Measurements from ENCODE around the gene TRIM24.

Gene TRIM24

DNA sequence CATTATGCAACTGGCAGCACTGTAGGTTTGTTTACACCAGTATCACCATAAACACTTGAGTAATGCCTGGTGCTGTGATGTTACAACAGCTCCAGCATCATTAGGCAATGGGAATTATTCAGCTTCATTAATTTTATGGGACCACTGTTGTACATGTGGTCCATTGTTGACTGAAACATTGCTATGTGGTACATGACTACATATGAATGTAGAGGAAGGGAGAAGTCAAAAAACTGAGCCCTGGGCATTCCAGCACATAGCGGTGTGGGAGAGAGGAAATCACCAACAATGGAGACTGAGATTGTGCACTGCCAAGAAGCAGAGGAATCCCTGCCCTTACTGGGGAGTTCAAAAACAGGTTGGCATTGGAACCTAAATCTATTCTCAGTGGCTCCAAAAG is 89.0 kb downstream of the TRIM24 start:
- peaks cover 46% of the 10 kb centered on the region for H3K36me3 ChIP-seq (ENCODE audit: control insufficient read depth, insufficient read depth, low read length)
- no peaks in the 10 kb centered on the region for H3K4me1 ChIP-seq (ENCODE audit: control insufficient read depth, insufficient read depth, low read length)
- H3K27me3 ChIP-seq (ENCODE audit: control insufficient read depth, insufficient read depth, low read length), result no peaks in the 10 kb centered on the region
- peaks cover 6% of the 10 kb centered on the region for H3K9me3 ChIP-seq (ENCODE audit: control insufficient read depth, insufficient read depth, low read length)
- H3K9ac ChIP-seq (ENCODE audit: low read depth, low read length), result no peak overlapping the region
- H3K4me3 ChIP-seq (ENCODE audit: low read depth, low read length), result no peak overlapping the region

DNA sequence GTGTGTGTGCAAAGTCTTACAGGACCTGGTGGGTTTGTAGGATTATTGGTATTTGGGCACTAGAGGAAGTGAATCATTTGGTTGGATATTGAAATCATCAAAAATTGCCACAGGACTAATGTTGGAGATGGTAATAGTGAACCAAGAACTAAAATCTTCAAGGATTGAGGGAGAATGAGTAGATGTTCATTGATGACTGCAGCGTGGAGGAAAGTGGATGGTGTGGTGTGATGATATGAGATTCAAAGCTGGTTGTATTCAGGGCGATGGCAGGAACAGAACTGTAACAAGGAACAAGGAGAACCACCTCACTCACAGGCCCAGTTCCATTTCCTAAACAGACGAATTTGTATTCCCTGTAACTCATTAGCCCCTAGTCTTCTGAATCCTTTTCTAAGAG is 90.3 kb downstream of the TRIM24 start:
- no peaks in the 10 kb centered on the region for H3K27me3 ChIP-seq (ENCODE audit: control insufficient read depth, insufficient read depth, low read length)
- H3K36me3 ChIP-seq (ENCODE audit: control insufficient read depth, insufficient read depth, low read length), result peaks cover 52% of the 10 kb centered on the region
- H3K4me3 ChIP-seq (ENCODE audit: low read depth, low read length), result no peak overlapping the region
- H3K4me1 ChIP-seq (ENCODE audit: control insufficient read depth, insufficient read depth, low read length), result no peaks in the 10 kb centered on the region
- H3K9ac ChIP-seq (ENCODE audit: low read depth, low read length), result no peak overlapping the region
- peaks cover 6% of the 10 kb centered on the region for H3K9me3 ChIP-seq (ENCODE audit: control insufficient read depth, insufficient read depth, low read length)

DNA sequence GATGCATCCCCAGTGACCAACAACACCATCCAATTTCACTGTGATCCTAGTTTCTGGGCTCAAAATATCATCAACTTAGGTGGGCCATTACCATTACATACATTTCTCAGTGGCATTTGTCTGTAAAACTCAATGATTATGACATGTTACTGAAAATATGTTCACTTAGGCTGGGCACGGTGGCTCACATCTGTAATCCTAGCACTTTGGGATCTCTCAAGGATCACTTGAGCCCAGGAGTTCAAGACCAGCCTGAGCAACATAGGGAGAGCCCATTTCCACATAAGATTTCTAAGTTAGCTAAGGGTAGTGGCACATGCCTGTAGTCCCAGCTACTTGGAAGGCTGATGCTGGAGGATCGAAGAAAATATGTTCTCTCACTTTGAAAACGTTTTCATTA is 91.0 kb downstream of the TRIM24 start:
- Histone ChIP-seq H3K27me3 (ENCODE audit: control insufficient read depth, insufficient read depth, low read length) (no peaks in the 10 kb centered on the region), H3K4me1 (ENCODE audit: control insufficient read depth, insufficient read depth, low read length) (no peaks in the 10 kb centered on the region), H3K36me3 (ENCODE audit: control insufficient read depth, insufficient read depth, low read length) (peaks cover 56% of the 10 kb centered on the region), H3K9me3 (ENCODE audit: control insufficient read depth, insufficient read depth, low read length) (peaks cover 6% of the 10 kb centered on the region), H3K9ac (ENCODE audit: low read depth, low read length) (no peak overlapping the region), H3K4me3 (ENCODE audit: low read depth, low read length) (no peak overlapping the region)

DNA sequence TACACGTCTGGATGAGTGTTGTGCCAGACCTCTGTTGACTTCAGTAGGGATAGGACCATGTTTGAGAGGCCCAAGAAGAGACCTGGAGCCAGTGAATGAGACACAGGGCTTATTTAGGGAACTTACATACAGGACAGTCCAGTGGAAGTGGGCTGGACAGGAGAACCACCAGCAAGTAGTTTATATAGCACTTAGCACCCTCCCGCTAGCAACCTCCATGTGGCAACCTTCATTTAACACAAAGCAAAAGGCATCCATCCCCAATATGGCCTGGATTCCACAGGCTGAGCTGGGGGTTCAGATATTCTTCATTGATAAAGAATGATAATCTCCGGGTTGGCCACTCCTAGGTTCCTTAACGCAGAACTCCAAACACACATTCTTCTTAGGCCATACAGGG is 93.7 kb downstream of the TRIM24 start:
- Histone ChIP-seq H3K4me1 (ENCODE audit: control insufficient read depth, insufficient read depth, low read length) (no peaks in the 10 kb centered on the region), H3K36me3 (ENCODE audit: control insufficient read depth, insufficient read depth, low read length) (peaks cover 75% of the 10 kb centered on the region), H3K4me3 (ENCODE audit: low read depth, low read length) (no peak overlapping the region), H3K9ac (ENCODE audit: low read depth, low read length) (no peak overlapping the region), H3K27me3 (ENCODE audit: control insufficient read depth, insufficient read depth, low read length) (no peaks in the 10 kb centered on the region), H3K9me3 (ENCODE audit: control insufficient read depth, insufficient read depth, low read length) (peaks cover 15% of the 10 kb centered on the region)

DNA sequence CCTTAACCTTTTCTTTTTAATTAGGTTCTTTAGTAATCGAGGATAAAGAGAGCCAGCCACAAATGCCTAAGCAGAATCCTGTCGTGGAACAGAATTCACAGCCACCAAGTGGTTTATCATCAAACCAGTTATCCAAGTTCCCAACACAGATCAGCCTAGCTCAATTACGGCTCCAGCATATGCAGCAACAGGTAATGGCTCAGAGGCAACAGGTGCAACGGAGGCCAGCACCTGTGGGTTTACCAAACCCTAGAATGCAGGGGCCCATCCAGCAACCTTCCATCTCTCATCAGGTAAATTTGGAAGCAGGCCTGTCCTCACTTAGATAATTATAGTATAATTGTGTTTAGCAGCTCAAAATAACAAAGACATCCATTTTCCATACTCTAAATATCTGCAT is 94.6 kb downstream of the TRIM24 start:
- Histone ChIP-seq H3K27me3 (ENCODE audit: control insufficient read depth, insufficient read depth, low read length) (no peaks in the 10 kb centered on the region), H3K9ac (ENCODE audit: low read depth, low read length) (no peak overlapping the region), H3K36me3 (ENCODE audit: control insufficient read depth, insufficient read depth, low read length) (peaks cover 79% of the 10 kb centered on the region), H3K4me3 (ENCODE audit: low read depth, low read length) (no peak overlapping the region), H3K9me3 (ENCODE audit: control insufficient read depth, insufficient read depth, low read length) (peaks cover 15% of the 10 kb centered on the region), H3K4me1 (ENCODE audit: control insufficient read depth, insufficient read depth, low read length) (no peaks in the 10 kb centered on the region)

DNA sequence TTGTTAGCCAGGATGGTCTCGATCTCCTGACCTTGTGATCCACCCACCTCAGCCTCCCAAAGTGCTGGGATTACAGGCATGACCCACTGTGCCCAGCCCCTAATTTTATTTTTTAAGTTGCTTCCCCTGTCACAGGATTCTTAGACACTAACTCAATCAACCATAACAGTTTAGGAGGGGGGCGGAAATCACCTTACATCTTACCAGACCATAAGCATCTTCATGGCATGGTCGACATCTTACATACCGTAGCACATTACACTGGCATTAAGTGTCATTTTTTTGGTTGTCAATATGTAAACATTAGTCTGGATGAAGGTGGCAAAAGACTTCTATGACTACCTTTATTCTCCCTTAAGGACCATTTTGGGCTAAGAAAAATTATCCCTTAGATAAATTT is 95.6 kb downstream of the TRIM24 start:
- H3K4me1 ChIP-seq (ENCODE audit: control insufficient read depth, insufficient read depth, low read length), result no peaks in the 10 kb centered on the region
- H3K9me3 ChIP-seq (ENCODE audit: control insufficient read depth, insufficient read depth, low read length), result peaks cover 15% of the 10 kb centered on the region
- H3K4me3 ChIP-seq (ENCODE audit: low read depth, low read length), result no peak overlapping the region
- H3K9ac ChIP-seq (ENCODE audit: low read depth, low read length), result no peak overlapping the region
- peaks cover 83% of the 10 kb centered on the region for H3K36me3 ChIP-seq (ENCODE audit: control insufficient read depth, insufficient read depth, low read length)
- no peaks in the 10 kb centered on the region for H3K27me3 ChIP-seq (ENCODE audit: control insufficient read depth, insufficient read depth, low read length)

DNA sequence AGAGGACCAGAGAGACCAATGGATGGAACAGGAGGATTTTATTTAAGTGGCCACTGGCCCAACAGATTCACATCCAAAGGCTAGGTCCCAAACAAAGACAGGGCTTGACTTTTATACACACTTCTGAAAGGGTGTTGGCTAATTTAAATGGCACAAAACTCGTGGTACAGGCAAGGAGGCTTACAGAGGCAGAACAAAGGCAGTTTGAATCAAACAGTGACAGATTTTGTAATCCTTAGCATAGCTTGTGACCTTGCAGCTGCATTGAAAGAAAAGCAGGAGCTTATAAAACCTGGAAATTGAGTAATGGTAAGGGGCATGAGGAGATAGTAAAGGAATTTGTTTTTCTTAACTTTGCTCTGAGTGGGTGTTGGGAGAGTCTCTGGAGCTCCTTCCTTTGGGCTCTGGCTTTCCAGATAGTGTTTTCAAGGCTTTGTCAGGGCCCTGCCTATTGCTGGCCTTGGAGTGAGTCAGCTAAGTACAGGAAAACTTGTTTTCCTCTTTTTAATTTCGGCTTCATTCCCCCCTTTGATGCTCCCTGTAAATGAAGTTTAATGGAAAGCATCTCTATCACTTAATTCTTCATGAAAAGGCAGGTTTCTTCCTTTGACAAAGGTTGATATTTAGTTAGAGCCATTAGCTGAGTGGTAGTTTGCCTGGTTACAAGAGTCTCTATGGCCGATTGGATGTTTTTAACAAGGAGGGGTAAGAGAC is 96.9 kb downstream of the TRIM24 start:
- Histone ChIP-seq H3K9ac (ENCODE audit: low read depth, low read length) (no peak overlapping the region), H3K27me3 (ENCODE audit: control insufficient read depth, insufficient read depth, low read length) (no peaks in the 10 kb centered on the region), H3K4me1 (ENCODE audit: control insufficient read depth, insufficient read depth, low read length) (no peaks in the 10 kb centered on the region), H3K36me3 (ENCODE audit: control insufficient read depth, insufficient read depth, low read length) (peaks cover 86% of the 10 kb centered on the region), H3K9me3 (ENCODE audit: control insufficient read depth, insufficient read depth, low read length) (peaks cover 15% of the 10 kb centered on the region), H3K4me3 (ENCODE audit: low read depth, low read length) (no peak overlapping the region)

DNA sequence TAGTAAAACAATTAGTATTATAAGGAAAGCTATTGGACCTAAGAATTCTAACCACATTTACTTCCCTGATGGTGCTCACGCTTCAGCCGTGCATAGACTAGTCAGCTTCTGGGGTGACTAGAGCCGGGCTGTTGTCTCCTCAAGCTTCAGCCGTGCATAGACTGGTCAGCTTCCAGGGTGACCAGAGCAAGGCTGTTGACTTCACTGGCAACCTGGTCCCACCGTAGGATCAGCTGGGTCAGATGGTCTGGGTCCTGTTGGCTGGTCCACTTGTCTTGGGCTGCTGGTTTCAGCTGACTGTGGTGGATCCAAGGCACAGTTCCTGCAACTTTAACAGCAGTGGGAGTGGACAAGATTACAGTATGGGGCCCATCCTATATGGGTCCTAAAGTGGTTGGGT is 99.4 kb downstream of the TRIM24 start:
- Histone ChIP-seq H3K4me3 (ENCODE audit: low read depth, low read length) (no peak overlapping the region), H3K9me3 (ENCODE audit: control insufficient read depth, insufficient read depth, low read length) (peaks cover 12% of the 10 kb centered on the region), H3K9ac (ENCODE audit: low read depth, low read length) (no peak overlapping the region), H3K27me3 (ENCODE audit: control insufficient read depth, insufficient read depth, low read length) (no peaks in the 10 kb centered on the region), H3K4me1 (ENCODE audit: control insufficient read depth, insufficient read depth, low read length) (no peaks in the 10 kb centered on the region), H3K36me3 (ENCODE audit: control insufficient read depth, insufficient read depth, low read length) (peaks cover 89% of the 10 kb centered on the region)

DNA sequence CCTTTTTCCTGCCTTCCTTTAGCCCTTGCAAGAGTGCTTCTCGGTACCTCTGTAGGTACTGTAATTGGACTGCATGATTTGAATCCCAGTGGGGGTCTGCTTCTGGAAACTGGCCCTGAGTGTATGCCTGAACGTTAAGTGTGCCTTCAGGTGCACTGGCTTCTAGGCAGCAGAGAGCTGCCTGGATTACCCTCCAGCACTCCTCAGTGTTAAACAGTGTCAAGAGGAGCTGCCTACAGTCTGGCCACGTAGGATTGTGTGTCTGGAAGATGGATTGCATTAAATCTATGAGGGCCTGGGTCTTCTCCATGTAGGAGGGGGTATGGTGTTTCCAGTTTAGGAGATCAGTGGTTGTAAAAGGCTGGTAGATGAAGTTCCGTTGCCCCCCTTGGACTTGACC is 103.7 kb downstream of the TRIM24 start:
- no peaks in the 10 kb centered on the region for H3K27me3 ChIP-seq (ENCODE audit: control insufficient read depth, insufficient read depth, low read length)
- no peak overlapping the region for H3K9ac ChIP-seq (ENCODE audit: low read depth, low read length)
- H3K4me1 ChIP-seq (ENCODE audit: control insufficient read depth, insufficient read depth, low read length), result no peaks in the 10 kb centered on the region
- peaks cover 78% of the 10 kb centered on the region for H3K36me3 ChIP-seq (ENCODE audit: control insufficient read depth, insufficient read depth, low read length)
- H3K9me3 ChIP-seq (ENCODE audit: control insufficient read depth, insufficient read depth, low read length), result peaks cover 7% of the 10 kb centered on the region
- no peak overlapping the region for H3K4me3 ChIP-seq (ENCODE audit: low read depth, low read length)

DNA sequence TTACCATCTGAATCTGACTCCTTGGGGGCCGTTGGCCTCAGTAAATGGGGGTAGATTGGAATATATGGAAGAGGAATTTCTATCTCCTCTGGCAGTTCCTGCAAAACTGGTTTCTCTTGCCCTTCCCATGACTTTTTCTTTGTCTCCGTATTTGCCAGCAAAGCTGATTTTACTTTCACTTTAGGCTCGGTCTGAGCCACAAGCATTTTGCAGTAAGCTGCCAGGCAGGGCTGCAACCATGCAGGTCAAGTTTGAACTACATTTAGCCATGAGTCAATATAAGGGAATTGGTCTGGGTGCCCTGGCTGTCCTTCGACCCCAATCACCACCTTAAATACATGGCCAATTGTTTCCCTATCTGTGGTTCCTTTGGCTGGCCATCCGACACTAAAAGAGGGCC is 104.3 kb downstream of the TRIM24 start:
- Histone ChIP-seq H3K4me1 (ENCODE audit: control insufficient read depth, insufficient read depth, low read length) (no peaks in the 10 kb centered on the region), H3K9me3 (ENCODE audit: control insufficient read depth, insufficient read depth, low read length) (peaks cover 7% of the 10 kb centered on the region), H3K9ac (ENCODE audit: low read depth, low read length) (no peak overlapping the region), H3K27me3 (ENCODE audit: control insufficient read depth, insufficient read depth, low read length) (no peaks in the 10 kb centered on the region), H3K36me3 (ENCODE audit: control insufficient read depth, insufficient read depth, low read length) (peaks cover 79% of the 10 kb centered on the region), H3K4me3 (ENCODE audit: low read depth, low read length) (no peak overlapping the region)

DNA sequence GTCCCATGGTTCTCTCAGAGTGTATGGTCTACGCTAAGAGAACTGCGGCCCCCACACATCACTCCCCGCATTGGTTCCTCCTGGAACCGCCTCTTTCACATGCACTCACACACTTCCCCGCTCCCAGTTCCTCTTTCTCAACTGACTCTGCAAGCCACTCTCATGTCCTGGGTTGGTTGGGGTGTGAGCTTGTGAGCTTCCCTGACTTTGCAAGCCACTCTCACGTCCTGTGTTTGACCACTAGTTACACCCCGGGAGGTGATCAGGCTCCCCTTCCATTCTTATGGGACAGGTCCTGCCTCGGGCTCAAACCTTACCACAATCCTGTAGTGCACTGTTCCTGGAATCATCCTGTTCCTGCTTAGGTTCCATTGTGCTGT is 105.0 kb downstream of the TRIM24 start:
- Histone ChIP-seq H3K36me3 (ENCODE audit: control insufficient read depth, insufficient read depth, low read length) (peaks cover 73% of the 10 kb centered on the region), H3K27me3 (ENCODE audit: control insufficient read depth, insufficient read depth, low read length) (no peaks in the 10 kb centered on the region), H3K9ac (ENCODE audit: low read depth, low read length) (no peak overlapping the region), H3K4me1 (ENCODE audit: control insufficient read depth, insufficient read depth, low read length) (no peaks in the 10 kb centered on the region), H3K9me3 (ENCODE audit: control insufficient read depth, insufficient read depth, low read length) (peaks cover 7% of the 10 kb centered on the region), H3K4me3 (ENCODE audit: low read depth, low read length) (no peak overlapping the region)

DNA sequence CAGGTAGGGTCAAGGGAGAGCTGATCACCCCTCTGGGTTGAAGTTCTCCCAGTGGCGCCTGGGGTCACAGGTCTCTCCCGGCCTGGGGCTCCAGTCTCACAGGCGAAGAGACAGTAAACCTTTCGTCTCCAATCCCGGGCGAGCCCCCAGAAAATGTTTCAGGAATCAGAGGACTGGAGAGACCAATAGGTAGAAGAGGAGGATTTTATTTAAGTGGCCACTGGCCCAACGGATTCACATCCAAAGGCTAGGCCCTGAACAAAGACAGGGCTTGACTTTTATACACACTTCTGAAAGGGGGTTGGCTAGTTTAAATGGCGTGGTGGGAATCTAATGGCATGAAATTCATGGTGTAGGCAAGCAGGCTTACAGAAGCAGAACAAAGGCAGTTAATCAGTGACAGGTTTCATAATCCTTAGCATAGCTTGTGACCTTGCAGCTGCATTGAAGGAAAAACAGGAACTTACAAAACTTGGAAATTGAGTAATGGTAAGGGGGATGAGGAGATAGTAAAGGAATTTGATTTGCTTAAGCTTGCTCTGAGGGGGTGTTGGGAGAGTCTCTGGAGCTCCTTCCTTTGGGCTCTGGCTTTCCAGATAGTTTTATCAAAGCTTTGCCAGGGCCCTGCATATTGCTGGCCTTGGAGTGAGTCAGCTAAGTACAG is 105.5 kb downstream of the TRIM24 start:
- H3K36me3 ChIP-seq (ENCODE audit: control insufficient read depth, insufficient read depth, low read length), result peaks cover 68% of the 10 kb centered on the region

More for the DNA sequence above, 105.5 kb downstream of the TRIM24 start:
- Histone ChIP-seq H3K4me3 (ENCODE audit: low read depth, low read length) (no peak overlapping the region), H3K9me3 (ENCODE audit: control insufficient read depth, insufficient read depth, low read length) (peaks cover 7% of the 10 kb centered on the region), H3K4me1 (ENCODE audit: control insufficient read depth, insufficient read depth, low read length) (no peaks in the 10 kb centered on the region), H3K27me3 (ENCODE audit: control insufficient read depth, insufficient read depth, low read length) (no peaks in the 10 kb centered on the region), H3K9ac (ENCODE audit: low read depth, low read length) (no peak overlapping the region)

Measured in iPS-15b (cell line).